Esophagus squamous epithelium (tissue), 4 donors: ENCODE measurements around the gene FGFRL1.

Source experiments
- CTCF ChIP-seq, 6 experiments: fragments of 450-650 bp in 4 of 6; fragments of 200-600 bp in 2 of 6; sonication (generic) in 2 of 6; IDR thresholded peaks; one replicate each; pipeline ENCODE4 v1.5.1; 2016 to 2019; ENCODE audit warnings: antibody characterized with exemption in 6 of 6, mild to moderate bottlenecking in 4 of 6, moderate library complexity in 4 of 6
- POLR2A ChIP-seq, 4 donors: fragments of 450-650 bp; IDR thresholded peaks; one replicate each; pipeline ENCODE4 v1.6.1; 2017; ENCODE audit warnings: antibody characterized with exemption in 4 of 4, mild to moderate bottlenecking in 4 of 4, moderate library complexity in 3 of 4

- TF ChIP-seq CTCF (IDR thresholded peaks at IDR 0.05) = no peak
- no peak for TF ChIP-seq POLR2A (IDR thresholded peaks at IDR 0.05)
Measured at GRCh38 chr4:982291-982690, 29.1 kb upstream of the FGFRL1 start.
